Common myeloid progenitor, CD34-positive (primary cell): ENCODE data around the gene GSAP.

Experiments
- CTCF ChIA-PET: fragments of 350-600 bp; sonication (Branson Sonifier 250); formaldehyde crosslinking; loops from one replicate; lab custom pipeline; 2021; ENCODE audit warnings: antibody characterized with exemption; lab: Charles Lee
- POLR2A ChIA-PET: fragments of 350-600 bp; sonication (Branson Sonifier 250); formaldehyde crosslinking; loops from one replicate; lab custom pipeline; 2021; ENCODE audit warnings: antibody characterized with exemption; lab: Charles Lee
- DNase-seq, 3 donors: peaks; one replicate each; pipeline versions ENCODE4 v3.0.0 to v3.0.0-alpha.2; 2013
- H3K27ac ChIP-seq, 2 experiments: 1 replicate in 1 of 2; 2 replicates in 1 of 2; pipeline ENCODE4 v1.7.0; 2013; ENCODE audit warnings: inconsistent platforms in 2 of 2, low read length in 2 of 2, mild to moderate bottlenecking in 2 of 2, low read depth in 1 of 2, moderate library complexity in 1 of 2; ENCODE audit not compliant: severe bottlenecking in 2 of 2, insufficient read depth in 1 of 2, poor library complexity in 1 of 2
- H3K27me3 ChIP-seq, 5 experiments: replicated peaks in 2 of 5; 1 replicate in 3 of 5; 2 replicates in 2 of 5; pipeline versions ENCODE4 v1.6.1 to v1.7.0; 2013; ENCODE audit warnings: low read length in 4 of 5, mild to moderate bottlenecking in 2 of 5, moderate library complexity in 2 of 5, inconsistent platforms in 1 of 5; ENCODE audit not compliant: insufficient read depth in 5 of 5, control insufficient read depth in 4 of 5
- H3K36me3 ChIP-seq, 4 experiments: 1 replicate in 2 of 4; 2 replicates in 2 of 4; pipeline versions ENCODE4 v1.6.1 to v1.7.0; 2013; ENCODE audit warnings: low read length in 3 of 4, control low read depth in 1 of 4, mild to moderate bottlenecking in 1 of 4; ENCODE audit not compliant: control insufficient read depth in 4 of 4, insufficient read depth in 4 of 4
- H3K4me1 ChIP-seq, 4 experiments: 1 replicate in 3 of 4; 2 replicates in 1 of 4; pipeline versions ENCODE4 v1.6.1 to v1.7.1; 2013; ENCODE audit warnings: low read length in 3 of 4, mild to moderate bottlenecking in 3 of 4, control low read depth in 1 of 4, inconsistent platforms in 1 of 4, moderate library complexity in 1 of 4; ENCODE audit not compliant: control insufficient read depth in 4 of 4, insufficient read depth in 4 of 4; ENCODE audit errors: control extremely low read depth in 1 of 4
- H3K4me3 ChIP-seq, 7 experiments: 1 replicate in 4 of 7; 2 replicates in 3 of 7; pipeline versions ENCODE4 v1.5.1 to v1.7.0; 2013; ENCODE audit warnings: mild to moderate bottlenecking in 7 of 7, low read length in 6 of 7, moderate library complexity in 6 of 7, inconsistent platforms in 2 of 7, low read depth in 2 of 7, control low read depth in 1 of 7; ENCODE audit not compliant: insufficient read depth in 4 of 7, control insufficient read depth in 1 of 7; ENCODE audit errors: extremely low read depth in 1 of 7
- H3K9me3 ChIP-seq, 5 experiments: 1 replicate in 4 of 5; 2 replicates in 1 of 5; pipeline versions ENCODE4 v1.6.1 to v1.7.1; 2013; ENCODE audit warnings: low read length in 4 of 5, mild to moderate bottlenecking in 2 of 5, inconsistent platforms in 1 of 5, low read depth in 1 of 5, moderate library complexity in 1 of 5; ENCODE audit not compliant: control insufficient read depth in 4 of 5, insufficient read depth in 2 of 5; ENCODE audit errors: control extremely low read depth in 1 of 5
- WGBS: methylation state at CpG from one replicate; pipeline ENCODE4 v1.1.5; 2013; ENCODE audit not compliant: insufficient coverage; 5-methylcytosine and 5-hydroxymethylcytosine counted together

Gene GSAP

GRCh38 chr7:77402818-77403217 is 13.3 kb downstream of the GSAP start:
- CTCF ChIA-PET = no interaction called here
- no peak for DNase-seq
- H3K27me3 ChIP-seq = no peaks in the 10 kb centered on the region
- WGBS = 100% methylated on average over 1 of the region's 1 CpG
- H3K4me3 ChIP-seq = no peak overlapping the region
- no peaks in the 10 kb centered on the region for H3K9me3 ChIP-seq
- H3K27ac ChIP-seq = no peak overlapping the region
- H3K4me1 ChIP-seq = peaks cover 0 to 15% (median under 1%) of the 10 kb centered on the region in 4 experiments
- peaks cover 0 to 2% (median 0%) of the 10 kb centered on the region in 4 experiments for H3K36me3 ChIP-seq
- POLR2A ChIA-PET = no interaction called here

DNA sequence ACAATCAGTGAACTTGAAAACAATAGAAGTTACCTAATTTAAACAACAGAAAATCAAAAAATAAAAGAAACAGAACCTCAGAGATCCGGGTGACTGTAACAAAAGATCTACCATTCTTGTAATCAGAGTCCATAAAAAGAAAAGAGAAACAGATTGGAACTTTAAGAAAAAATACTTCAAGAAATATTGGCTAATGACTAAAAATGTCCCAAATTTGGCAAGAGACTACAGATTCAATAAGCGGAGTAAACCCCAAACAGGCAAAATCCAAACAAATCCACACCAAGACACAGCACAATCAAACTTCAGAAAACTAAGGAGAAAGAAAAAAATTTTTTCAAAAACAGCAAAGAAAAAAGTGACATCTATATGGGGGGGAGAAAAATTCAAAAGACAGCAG is 15.1 kb downstream of the GSAP start:
- no CpG with 5 or more reads among the region's 2 CpGs for WGBS
- ChIA-PET POLR2A (no interaction called here), CTCF (no interaction called here)
- Histone ChIP-seq H3K4me3 (no peak overlapping the region), H3K36me3 (peaks cover 0 to 4% (median 0%) of the 10 kb centered on the region in 4 experiments), H3K9me3 (no peaks in the 10 kb centered on the region), H3K27ac (no peak overlapping the region), H3K27me3 (no peaks in the 10 kb centered on the region), H3K4me1 (peaks cover 0 to 11% (median 0%) of the 10 kb centered on the region in 4 experiments)
- no peak for DNase-seq

- CTCF ChIA-PET = no interaction called here
- Histone ChIP-seq H3K27me3 (no peaks in the 10 kb centered on the region), H3K36me3 (peaks cover 0 to 8% (median 4%) of the 10 kb centered on the region in 4 experiments), H3K4me1 (peaks cover 0 to 11% (median 0%) of the 10 kb centered on the region in 4 experiments), H3K9me3 (no peaks in the 10 kb centered on the region), H3K4me3 (no peak overlapping the region), H3K27ac (no peak overlapping the region)
- DNase-seq = no peak
- WGBS = 100% methylated on average over 1 of the region's 2 CpGs
- POLR2A ChIA-PET = no interaction called here
Observed at GRCh38 chr7:77399816-77400215, 16.3 kb downstream of the GSAP start.

GRCh38 chr7:77396894-77397547 is 19.1 kb downstream of the GSAP start:
- no peak overlapping the region for H3K4me3 ChIP-seq
- peaks cover 0 to 11% (median 0%) of the 10 kb centered on the region in 4 experiments for H3K4me1 ChIP-seq
- no peaks in the 10 kb centered on the region for H3K27me3 ChIP-seq
- H3K27ac ChIP-seq = no peak overlapping the region
- POLR2A ChIA-PET = interaction anchor here (0.5 kb wide), 1 partner anchor 132 kb away, joined by 6 read pairs; no protein-coding TSS in a partner anchor
- H3K36me3 ChIP-seq = peaks cover 0 to 16% (median 10%) of the 10 kb centered on the region in 4 experiments
- DNase-seq = no peak
- WGBS = no CpG with 5 or more reads among the region's 2 CpGs
- CTCF ChIA-PET = interaction anchor here (0.6 to 1.5 kb wide), 2 partner anchors 12 to 84 kb away, joined by 3 to 5 read pairs; no protein-coding TSS in a partner anchor
- peaks cover 0 to 1% (median 0%) of the 10 kb centered on the region in 5 experiments for H3K9me3 ChIP-seq

DNA sequence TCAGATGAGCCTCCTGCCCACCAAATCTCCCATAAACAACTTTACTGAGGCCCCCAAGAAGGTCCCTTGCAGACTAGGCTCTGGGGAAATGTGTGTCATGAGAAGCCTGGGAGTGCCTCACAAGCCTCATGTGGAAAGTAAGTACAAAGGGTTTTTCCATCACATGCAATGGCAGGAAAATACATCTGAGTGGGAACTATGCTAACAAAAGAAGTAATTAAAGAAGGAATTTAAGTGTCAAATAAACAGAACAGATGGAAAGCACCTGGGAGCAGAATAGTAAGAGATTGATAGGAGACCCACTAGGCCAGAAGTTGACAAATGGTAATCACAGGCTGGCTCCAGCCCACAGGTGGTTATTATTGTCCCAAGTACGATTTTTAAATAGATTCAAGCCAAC is 20.5 kb downstream of the GSAP start:
- 92% methylated on average over 1 of the region's 1 CpG for WGBS
- POLR2A ChIA-PET = no interaction called here

DNA sequence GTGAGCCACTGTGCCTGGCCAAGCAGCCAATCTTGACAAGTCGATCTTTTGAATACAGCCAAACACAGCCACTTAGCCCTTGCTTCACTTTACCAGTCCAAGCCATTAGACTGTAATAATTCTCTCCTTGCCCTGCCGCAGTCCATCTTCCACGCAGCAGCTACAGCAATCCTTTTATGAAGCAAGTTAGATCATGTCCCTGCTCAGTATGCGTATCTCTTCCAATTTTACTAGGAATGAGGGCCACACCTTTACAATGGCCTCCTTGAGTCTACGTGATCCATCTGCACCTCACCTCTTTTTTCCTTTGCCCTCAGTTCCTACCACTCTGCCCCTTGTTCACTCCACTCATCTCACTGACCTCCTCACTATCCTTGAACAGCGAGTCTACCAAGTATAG is 22.2 kb downstream of the GSAP start:
- POLR2A ChIA-PET = no interaction called here
- no peaks in the 10 kb centered on the region for H3K4me1 ChIP-seq
- H3K9me3 ChIP-seq = peaks cover 0 to 1% (median 0%) of the 10 kb centered on the region in 5 experiments
- H3K36me3 ChIP-seq = peaks cover 0 to 15% (median 10%) of the 10 kb centered on the region in 4 experiments
- no peak overlapping the region for H3K27ac ChIP-seq
- no peaks in the 10 kb centered on the region for H3K27me3 ChIP-seq
- CTCF ChIA-PET = no interaction called here
- H3K4me3 ChIP-seq = no peak overlapping the region
- no peak for DNase-seq
- WGBS = 100% methylated on average over 6 of the region's 6 CpGs

More for the DNA sequence above, 20.5 kb downstream of the GSAP start:
- CTCF ChIA-PET = no interaction called here
- H3K27ac ChIP-seq = no peak overlapping the region
- no peak for DNase-seq
- H3K4me3 ChIP-seq = no peak overlapping the region
- no peaks in the 10 kb centered on the region for H3K27me3 ChIP-seq
- H3K9me3 ChIP-seq = peaks cover 0 to 1% (median 0%) of the 10 kb centered on the region in 5 experiments
- H3K4me1 ChIP-seq = peaks cover 0 to 10% (median 0%) of the 10 kb centered on the region in 4 experiments
- peaks cover 0 to 16% (median 10%) of the 10 kb centered on the region in 4 experiments for H3K36me3 ChIP-seq

DNA sequence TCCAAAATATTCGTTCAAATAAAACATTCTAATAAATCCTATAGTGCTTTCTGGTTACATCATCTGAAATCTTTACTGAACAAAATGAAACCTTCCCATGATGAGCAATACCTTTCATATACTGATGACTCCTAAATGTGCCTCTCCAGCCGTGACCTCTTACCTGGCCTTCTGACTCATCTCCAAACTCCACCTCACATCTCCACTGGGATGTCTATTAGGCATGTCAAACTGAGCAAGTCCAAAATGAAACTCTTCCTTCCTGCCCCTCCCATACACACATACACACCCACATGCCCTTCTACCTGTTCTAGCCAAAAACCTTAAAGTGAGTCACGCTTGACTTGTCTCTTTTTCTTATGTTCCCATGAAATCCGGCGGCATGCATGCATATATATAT is 22.9 kb downstream of the GSAP start:
- ChIA-PET CTCF (no interaction called here), POLR2A (no interaction called here)
- Histone ChIP-seq H3K9me3 (peaks cover 0 to 1% (median 0%) of the 10 kb centered on the region in 5 experiments), H3K4me3 (no peak overlapping the region), H3K27me3 (no peaks in the 10 kb centered on the region), H3K27ac (no peak overlapping the region), H3K36me3 (peaks cover 0 to 15% (median 10%) of the 10 kb centered on the region in 4 experiments), H3K4me1 (peaks cover 0 to 4% (median 0%) of the 10 kb centered on the region in 4 experiments)
- DNase-seq = no peak
- 91% methylated on average over 2 of the region's 5 CpGs for WGBS
